ACC112 (cell line): ENCODE data around the gene KATNAL1.

ENCODE experiments used
- H2AFZ ChIP-seq: fragments of 200-600 bp; sonication (generic); one replicate; pipeline ENCODE4 v1.6.0; 2017; ENCODE audit warnings: antibody characterized with exemption, low read length; ENCODE audit not compliant: unreplicated experiment
- H3K27ac ChIP-seq: fragments of 200-600 bp; sonication (generic); 2 replicates; pipeline ENCODE4 v1.5.1; 2014; ENCODE audit warnings: low read depth, mild to moderate bottlenecking, antibody characterized with exemption, low read length, moderate library complexity
- H3K27me3 ChIP-seq: fragments of 200-600 bp; sonication (generic); 2 replicates; pipeline ENCODE4 v1.6.1; 2014; ENCODE audit warnings: mild to moderate bottlenecking, antibody characterized with exemption, low read length, moderate library complexity, mixed read lengths; ENCODE audit not compliant: insufficient read depth
- H3K36me3 ChIP-seq: fragments of 200-600 bp; sonication (generic); 2 replicates; pipeline ENCODE4 v1.6.1; 2016; ENCODE audit warnings: mild to moderate bottlenecking, antibody characterized with exemption, low read length, moderate library complexity, mixed read lengths; ENCODE audit not compliant: insufficient read depth
- H3K4me1 ChIP-seq: fragments of 200-600 bp; sonication (generic); one replicate; pipeline ENCODE4 v1.6.1; 2016; ENCODE audit warnings: low read length, mixed read lengths; ENCODE audit not compliant: insufficient read depth, unreplicated experiment, control insufficient read depth
- H3K4me3 ChIP-seq: fragments of 200-600 bp; sonication (generic); 2 replicates; pipeline ENCODE4 v1.5.1; 2014; ENCODE audit warnings: mild to moderate bottlenecking, low read depth, low read length
- H3K79me2 ChIP-seq: fragments of 200-600 bp; sonication (generic); one replicate; pipeline ENCODE4 v1.6.0; 2016; ENCODE audit warnings: low read length; ENCODE audit not compliant: control insufficient read depth, unreplicated experiment, insufficient read depth

KATNAL1 gene

GRCh38 chr13:30165071-30165470 lies 142.3 kb downstream of the KATNAL1 start:
- Histone ChIP-seq H3K36me3 (no peaks in the 10 kb centered on the region), H3K4me3 (no peak overlapping the region), H3K27ac (no peak overlapping the region), H2AFZ (no peak overlapping the region), H3K79me2 (no peaks in the 10 kb centered on the region), H3K27me3 (0 out of 2 replicates have a peak, but pooled peaks cover 3% of the 10 kb centered on the region), H3K4me1 (no peaks in the 10 kb centered on the region)

- Histone ChIP-seq H3K79me2 (no peaks in the 10 kb centered on the region), H2AFZ (no peak overlapping the region), H3K36me3 (no peaks in the 10 kb centered on the region), H3K27me3 (0 out of 2 replicates have a peak, but pooled peaks cover 3% of the 10 kb centered on the region), H3K27ac (no peak overlapping the region), H3K4me1 (peaks cover 6% of the 10 kb centered on the region), H3K4me3 (no peak overlapping the region)
Measured at GRCh38 chr13:30164146-30164545, 143.2 kb downstream of the KATNAL1 start.

- Histone ChIP-seq H3K36me3 (no peaks in the 10 kb centered on the region), H2AFZ (no peak overlapping the region), H3K4me1 (peaks cover 13% of the 10 kb centered on the region), H3K27ac (no peak overlapping the region), H3K27me3 (0 out of 2 replicates have a peak, but pooled peaks cover 3% of the 10 kb centered on the region), H3K79me2 (no peaks in the 10 kb centered on the region), H3K4me3 (no peak overlapping the region)
Measured at GRCh38 chr13:30163441-30163840, 143.9 kb downstream of the KATNAL1 start.

- H2AFZ ChIP-seq, result no peak overlapping the region
- peak overlapping the region; percentile 86 for H3K27ac ChIP-seq
- 0 out of 2 replicates have a peak overlapping the region, but pooled peaks have one; percentile 23 for H3K4me3 ChIP-seq
- H3K36me3 ChIP-seq, result no peaks in the 10 kb centered on the region
- no peaks in the 10 kb centered on the region for H3K27me3 ChIP-seq
- peaks cover 13% of the 10 kb centered on the region for H3K4me1 ChIP-seq
- H3K79me2 ChIP-seq, result no peaks in the 10 kb centered on the region
Measured at GRCh38 chr13:30159446-30159839, 147.9 kb downstream of the KATNAL1 start.

- Histone ChIP-seq H3K27ac (peak overlapping the region; percentile 86), H3K4me3 (0 out of 2 replicates have a peak overlapping the region, but pooled peaks have one; percentile 23), H2AFZ (peak overlapping the region; percentile 7), H3K36me3 (no peaks in the 10 kb centered on the region), H3K79me2 (no peaks in the 10 kb centered on the region), H3K27me3 (no peaks in the 10 kb centered on the region), H3K4me1 (peaks cover 13% of the 10 kb centered on the region)
Measured at GRCh38 chr13:30158774-30159445, 148.4 kb downstream of the KATNAL1 start.

GRCh38 chr13:30157616-30157993 lies 149.7 kb downstream of the KATNAL1 start:
- Histone ChIP-seq H3K27me3 (no peaks in the 10 kb centered on the region), H3K36me3 (no peaks in the 10 kb centered on the region), H3K4me3 (no peak overlapping the region), H3K79me2 (no peaks in the 10 kb centered on the region), H2AFZ (no peak overlapping the region), H3K4me1 (peaks cover 13% of the 10 kb centered on the region), H3K27ac (no peak overlapping the region)

- H3K27me3 ChIP-seq, result no peaks in the 10 kb centered on the region
- no peak overlapping the region for H3K27ac ChIP-seq
- H3K4me3 ChIP-seq, result no peak overlapping the region
- H3K4me1 ChIP-seq, result peaks cover 13% of the 10 kb centered on the region
- no peaks in the 10 kb centered on the region for H3K79me2 ChIP-seq
- no peak overlapping the region for H2AFZ ChIP-seq
- no peaks in the 10 kb centered on the region for H3K36me3 ChIP-seq
Measured at GRCh38 chr13:30156826-30157615, 150.3 kb downstream of the KATNAL1 start.

- H2AFZ ChIP-seq, result no peak overlapping the region
- no peaks in the 10 kb centered on the region for H3K36me3 ChIP-seq
- peaks cover 13% of the 10 kb centered on the region for H3K4me1 ChIP-seq
- H3K27me3 ChIP-seq, result no peaks in the 10 kb centered on the region
- no peaks in the 10 kb centered on the region for H3K79me2 ChIP-seq
- no peak overlapping the region for H3K27ac ChIP-seq
- no peak overlapping the region for H3K4me3 ChIP-seq
Measured at GRCh38 chr13:30156270-30156669, 151.1 kb downstream of the KATNAL1 start.

GRCh38 chr13:30154931-30155330 lies 152.4 kb downstream of the KATNAL1 start:
- no peak overlapping the region for H3K27ac ChIP-seq
- H3K4me3 ChIP-seq, result no peak overlapping the region
- H3K36me3 ChIP-seq, result no peaks in the 10 kb centered on the region
- no peaks in the 10 kb centered on the region for H3K27me3 ChIP-seq
- H3K4me1 ChIP-seq, result peaks cover 13% of the 10 kb centered on the region
- H3K79me2 ChIP-seq, result no peaks in the 10 kb centered on the region
- no peak overlapping the region for H2AFZ ChIP-seq

GRCh38 chr13:30154531-30154930 lies 152.8 kb downstream of the KATNAL1 start:
- H3K27me3 ChIP-seq, result no peaks in the 10 kb centered on the region
- H3K27ac ChIP-seq, result no peak overlapping the region
- H3K79me2 ChIP-seq, result no peaks in the 10 kb centered on the region
- no peak overlapping the region for H2AFZ ChIP-seq
- H3K36me3 ChIP-seq, result no peaks in the 10 kb centered on the region
- no peak overlapping the region for H3K4me3 ChIP-seq
- peaks cover 11% of the 10 kb centered on the region for H3K4me1 ChIP-seq
